Activated T-helper 9 cell treated with anti-CD3 and anti-CD28 coated beads, Interleukin-2, amount 50 U/mL, for 16 hours (primary cell): ENCODE measurements around the gene PAX5.

Source experiments
- DNase-seq: peaks from one replicate; pipeline ENCODE4 v3.0.0-alpha.2; 2020; ENCODE audit warnings: low read depth

Gene PAX5

DNA sequence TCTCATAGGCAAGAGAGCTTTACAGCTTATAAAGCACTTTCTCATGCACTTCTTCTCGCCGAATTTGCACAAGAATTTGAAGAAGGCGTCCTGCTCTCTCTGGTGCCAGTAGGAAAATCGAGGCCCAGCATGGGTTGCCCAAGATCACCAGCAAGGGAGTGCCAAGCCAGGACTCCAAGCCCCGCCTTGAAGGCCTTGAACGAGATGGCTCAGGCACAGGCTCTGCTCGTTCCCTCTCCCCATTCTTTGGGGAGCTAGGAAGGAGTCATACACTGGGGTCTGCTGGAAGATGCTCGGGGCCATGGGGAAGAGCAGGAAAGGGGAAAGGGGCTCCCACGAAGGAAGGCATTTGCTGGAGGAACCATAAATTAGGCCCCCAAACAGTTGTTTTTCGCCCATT is 46.7 kb downstream of the PAX5 start:
- DNase-seq, result no peak

DNA sequence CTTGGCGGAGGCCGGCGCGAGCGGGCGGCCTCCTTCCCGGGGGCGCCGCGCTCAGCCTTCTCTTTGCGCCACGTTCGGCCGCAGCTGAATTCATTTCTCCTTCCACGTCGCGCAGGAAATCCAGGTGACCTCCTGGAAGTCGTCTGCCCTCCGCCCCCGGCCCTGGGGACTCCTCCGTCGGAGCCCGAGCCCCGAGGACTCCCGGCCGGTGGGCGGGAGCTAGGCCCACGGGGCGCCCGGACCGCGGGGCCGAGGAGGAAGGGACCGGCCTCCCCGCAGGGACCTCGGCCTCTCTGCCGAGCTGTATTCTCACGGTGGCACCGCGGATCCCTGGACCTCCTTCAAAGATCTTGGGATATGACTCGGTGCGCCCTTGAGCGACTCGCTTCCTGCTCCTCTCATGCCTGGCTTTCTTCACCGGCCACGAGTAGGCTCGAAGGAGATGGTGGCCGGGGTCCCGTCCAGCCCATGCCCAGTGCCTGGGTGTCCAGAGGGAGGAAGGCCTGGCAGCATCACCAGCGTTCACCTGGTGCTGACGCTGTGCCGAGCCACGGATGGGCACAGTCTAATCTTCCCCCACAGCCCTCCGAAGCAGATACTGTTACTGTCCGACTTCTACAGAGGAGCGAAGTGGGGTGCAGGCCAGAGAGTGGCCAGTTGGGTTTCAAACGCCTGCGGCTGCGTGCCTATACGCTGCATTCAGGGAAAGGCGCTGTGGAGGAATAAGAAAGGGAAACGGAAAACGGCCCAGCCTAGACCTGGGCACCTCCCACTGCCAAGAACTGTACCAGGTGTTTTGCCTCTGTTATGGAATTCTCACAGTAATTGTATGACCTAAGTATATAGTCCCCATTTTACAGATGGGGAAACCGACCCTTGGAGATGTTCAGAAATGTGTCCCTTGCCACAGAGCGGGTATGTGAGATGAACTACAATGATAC is 47.3 kb downstream of the PAX5 start:
- no peak for DNase-seq

DNA sequence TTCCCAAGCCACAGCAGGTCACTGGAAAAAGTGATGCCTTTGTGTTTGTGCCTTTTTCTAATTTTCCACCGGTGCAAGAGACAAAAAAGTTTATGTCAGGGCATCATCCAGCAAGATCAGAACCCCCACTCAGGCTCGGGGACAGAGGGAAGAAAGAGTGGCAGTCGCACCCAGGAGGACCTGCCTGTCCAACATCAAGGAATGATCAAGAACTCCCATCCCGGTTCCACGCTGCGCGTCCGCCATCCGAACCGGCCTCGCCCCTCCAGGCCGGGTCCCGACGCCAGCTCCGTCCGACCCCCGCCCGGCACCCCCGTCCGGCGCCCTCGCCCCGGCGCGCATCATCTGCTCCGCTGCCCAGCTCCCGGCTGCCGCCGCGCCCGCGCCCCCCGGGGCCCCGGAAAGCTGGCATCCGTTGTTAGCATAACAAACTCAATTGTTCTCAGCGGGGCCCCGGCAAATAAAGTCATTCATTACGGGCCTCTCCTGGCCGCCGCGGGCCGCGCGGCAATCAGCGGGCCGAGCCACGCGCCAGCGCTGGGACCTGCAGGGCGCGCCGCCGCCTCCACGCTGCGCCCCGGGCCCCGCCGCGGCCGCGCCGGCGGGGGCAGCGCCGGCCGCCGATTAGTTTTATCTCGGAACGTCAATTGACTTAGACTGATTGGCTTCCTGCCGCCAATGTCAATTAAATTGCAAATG is 48.1 kb downstream of the PAX5 start:
- no peak for DNase-seq

DNA sequence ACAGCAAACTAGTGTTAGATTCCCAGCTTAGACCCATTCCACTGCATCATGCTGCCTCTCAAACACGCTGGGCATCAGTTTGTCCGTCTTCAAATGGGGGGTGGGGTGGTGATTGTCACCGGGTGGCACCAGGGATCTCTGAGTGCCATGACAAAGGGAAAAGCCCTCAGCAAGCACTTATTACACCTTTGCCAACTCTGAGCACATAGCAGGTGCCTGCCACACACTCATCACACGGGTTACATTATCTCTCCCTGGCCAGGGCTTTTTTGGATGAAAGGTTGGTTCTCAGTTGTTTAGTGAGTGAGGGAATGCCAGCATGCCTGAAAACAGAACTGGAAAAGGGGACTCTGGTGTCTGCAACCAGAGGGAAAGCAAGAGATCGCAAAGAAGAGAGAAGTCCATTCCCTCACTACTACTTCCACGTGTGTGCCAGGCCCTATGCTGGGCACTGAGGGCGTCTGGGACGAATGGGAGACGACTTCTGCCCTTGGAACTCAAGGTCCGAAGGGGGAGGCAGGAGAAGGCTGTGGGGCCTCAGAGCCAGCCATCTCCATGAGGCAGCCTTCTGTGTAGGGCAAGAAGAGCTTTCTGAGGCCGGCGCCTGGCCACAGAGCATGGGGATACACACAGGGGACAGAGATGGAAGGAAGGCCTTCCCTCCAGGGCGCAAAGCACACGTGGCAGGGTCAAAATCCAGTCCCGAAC is 48.9 kb downstream of the PAX5 start:
- no peak for DNase-seq

DNA sequence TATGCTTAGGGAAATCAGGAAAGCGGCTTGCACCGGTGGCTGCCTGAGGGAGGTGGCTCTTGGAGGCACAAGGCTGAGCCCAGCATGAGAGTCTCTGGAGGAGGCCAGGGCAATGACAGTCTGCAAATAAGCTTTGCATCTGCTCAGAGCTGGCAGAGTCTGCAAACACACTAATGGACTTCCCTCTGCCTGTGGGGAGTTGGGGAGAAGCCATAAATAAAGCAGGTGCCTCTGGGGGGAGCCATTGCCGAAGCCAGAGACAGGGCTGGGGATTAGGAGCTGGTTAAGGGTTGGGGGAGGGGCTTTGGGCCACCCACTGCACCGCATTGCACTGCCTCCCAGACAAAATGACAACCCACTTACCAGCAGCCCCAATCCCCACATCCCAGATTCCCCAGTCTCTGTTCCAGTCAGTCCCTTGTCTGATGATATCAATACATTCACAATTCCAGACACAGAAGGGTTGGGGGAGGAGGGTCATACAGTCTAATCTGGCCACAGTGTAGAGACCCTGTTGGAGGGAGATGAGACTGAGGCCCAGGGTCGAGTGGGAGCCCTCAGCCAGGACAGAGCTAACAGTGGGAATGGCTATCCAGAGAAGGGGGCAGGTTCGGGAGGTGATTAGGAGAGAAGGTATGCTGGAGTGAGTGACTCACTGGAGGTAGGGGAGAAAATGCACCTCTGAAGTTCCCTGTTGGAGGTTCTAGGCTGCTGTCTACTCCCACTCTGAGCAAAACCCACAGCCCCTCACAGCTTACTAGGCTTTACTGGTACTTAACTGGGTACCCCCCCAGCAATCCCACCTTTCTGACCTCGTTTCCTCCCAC is 53.7 kb downstream of the PAX5 start:
- no peak for DNase-seq

DNA sequence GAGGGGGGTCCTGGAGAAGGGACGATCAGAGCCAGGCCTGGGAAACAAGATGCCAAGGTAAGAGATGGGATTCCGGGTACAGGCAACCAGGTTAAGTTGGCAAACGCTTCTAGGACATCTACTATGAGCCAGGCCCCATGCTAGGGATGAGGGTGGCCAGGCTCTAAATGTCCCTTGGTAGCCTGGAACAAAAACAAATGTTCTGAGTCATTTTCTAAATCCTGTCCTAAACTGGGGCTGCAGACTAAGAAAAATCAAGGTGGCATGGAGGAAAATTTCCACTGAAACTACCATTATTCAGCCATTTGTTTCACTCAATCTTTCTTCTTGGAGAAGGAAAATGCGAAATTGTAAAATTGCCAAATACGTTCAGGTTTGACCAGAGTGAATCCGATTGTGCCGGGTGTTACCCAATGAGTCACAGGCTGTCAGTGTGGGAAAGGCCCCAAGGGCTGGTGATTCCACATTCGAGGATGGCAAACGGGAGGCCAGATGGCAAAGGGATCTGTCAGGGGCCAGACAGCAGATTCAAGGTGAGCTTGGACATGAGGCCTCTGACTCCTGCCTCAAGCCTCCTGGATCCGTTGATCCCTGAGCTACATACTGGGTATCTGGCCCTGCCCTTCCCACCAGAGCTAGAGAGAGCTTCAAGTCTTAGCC is 57.6 kb downstream of the PAX5 start:
- DNase-seq, result no peak

DNA sequence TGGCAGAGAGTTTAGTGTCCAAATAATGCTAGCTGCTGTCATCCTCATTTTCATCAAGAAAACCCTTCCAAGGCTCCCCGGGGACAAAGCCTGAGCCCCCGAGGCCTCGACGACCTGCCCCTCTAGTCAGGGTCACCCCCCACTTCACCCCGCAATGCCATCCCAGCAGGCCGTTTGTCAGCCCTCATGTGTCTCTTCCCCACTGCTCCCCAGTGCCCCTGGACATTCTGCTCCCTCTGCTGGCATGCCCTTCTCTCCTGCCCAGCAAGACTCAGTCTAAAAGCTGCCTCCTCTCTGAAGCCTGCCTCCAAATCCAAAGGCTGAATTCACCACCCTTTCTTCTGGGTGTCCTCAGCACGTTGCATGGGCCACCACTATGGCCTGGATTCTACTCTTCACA is 59.3 kb downstream of the PAX5 start:
- no peak for DNase-seq

DNA sequence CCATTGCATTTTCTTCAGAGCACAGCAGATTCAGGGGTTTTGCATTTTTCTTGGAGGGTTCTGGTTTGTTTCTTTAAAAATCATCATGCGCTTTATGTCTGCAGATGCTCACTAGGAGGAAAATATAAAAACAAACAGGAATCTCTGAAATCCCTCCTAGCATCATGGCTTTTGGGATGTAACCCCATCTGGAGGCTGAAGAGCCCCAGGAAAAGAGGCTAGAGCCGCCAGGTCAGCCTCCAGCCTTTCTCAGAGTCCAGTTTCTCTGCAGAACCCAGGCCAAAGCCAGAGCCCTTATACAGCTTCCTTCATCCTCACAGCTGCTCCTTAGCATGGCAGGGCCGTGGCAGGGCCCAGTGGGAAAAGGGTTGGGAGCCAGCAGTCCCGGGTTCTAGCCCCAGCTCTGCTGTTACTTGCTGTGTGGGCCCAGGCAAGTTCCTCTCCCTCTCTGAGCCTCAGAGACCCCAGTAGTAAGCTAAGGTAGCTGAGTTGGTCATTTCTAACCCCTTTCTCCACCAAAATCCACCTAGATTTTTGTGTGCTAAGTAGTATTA is 62.1 kb downstream of the PAX5 start:
- DNase-seq, result no peak

DNA sequence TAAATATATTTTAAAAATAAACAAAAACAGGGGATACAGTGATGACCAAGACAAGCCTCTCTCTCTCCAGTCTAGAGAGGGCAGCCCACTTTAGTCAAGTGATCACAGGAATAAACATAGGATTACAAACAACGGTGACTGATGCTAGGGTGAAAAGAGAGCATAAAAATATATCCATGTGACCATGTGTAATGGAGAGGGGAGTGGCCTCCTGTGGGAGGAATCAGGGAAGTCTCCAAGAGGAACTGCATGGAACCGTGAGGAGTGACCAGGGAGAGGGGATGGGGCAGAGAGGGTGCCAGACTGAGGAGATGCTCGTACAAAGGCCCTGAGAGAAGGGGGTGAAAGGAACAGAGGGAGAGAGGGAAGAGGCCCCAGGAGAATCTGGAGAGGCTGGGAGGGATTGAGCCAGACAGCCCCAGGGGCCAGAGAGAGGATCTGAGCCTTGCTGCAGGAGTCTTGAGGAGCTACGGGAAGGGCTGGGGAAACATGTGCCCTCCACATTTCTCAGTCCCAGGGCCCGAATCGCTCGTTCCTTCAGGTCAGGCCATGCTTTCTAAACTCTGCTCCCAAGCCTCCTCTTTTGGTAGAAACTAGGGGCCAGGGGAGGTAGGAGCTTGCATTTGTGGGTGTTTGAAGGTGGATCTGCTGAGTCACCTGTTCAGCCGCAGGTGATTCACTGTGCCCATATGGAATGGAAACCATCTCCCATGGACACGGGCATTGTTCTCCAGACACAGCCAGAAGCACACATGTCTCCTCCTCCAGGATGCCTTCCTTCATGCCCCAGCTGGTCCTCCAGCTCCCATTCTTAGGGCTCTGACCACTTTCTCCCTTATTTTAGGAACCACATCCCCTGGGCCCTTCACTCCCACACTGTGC is 63.8 kb downstream of the PAX5 start:
- DNase-seq, result no peak

DNA sequence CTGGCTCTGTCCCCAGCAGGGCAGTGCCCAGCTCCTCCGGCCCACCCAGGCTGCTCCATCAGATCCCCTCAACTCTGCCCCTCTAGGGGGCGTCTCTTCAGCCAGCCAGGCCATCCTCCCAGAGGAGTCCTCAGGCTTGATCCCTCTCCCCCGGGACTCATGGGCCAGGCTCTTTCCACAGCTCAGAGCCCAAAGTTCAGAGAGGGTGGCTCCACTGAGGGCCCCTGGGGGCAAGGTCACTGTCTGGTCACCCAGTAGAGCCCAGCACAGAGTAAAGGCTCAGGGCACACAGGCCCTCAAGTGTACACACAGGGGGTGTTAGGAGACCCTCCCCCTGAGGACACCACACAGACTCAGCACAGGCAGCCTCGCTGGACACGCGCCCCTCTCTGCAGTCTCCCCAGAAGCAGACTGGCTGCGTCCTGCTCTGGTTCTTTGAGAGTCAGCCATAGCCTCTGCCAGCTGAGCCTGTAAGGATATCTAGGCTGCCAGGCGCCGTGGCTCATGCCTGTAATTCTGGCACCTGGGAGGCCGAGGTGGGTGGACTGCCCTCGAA is 64.8 kb downstream of the PAX5 start:
- no peak for DNase-seq

DNA sequence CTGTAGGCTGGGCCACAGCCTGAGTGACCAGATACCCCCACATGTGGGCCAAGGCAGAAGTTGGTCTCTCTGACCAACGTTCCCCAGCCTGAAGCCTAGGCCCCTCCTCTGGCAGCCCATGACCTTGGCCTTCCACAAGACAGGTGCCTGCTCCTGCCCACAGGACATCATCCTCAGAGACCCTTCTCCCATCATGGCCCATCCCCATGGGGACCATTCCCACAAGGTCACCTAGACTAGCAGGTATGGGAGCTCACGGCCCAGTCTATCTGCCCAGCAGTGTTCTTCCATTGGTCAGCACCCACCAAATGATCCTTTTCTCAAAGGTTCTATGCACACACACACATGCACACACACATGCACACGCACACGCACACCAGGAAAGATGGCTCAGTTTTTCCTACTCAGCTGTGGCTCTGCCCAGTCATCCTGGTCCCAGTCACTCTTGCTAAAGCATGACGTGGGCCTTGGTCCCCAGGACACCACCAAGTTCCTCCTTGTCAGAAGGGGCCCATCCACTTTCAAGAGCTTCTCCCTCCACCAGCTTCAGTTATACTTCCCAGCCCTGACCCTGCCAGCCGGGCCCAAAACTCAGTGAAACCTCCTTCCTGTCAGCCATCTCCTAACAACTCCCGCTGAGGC is 65.4 kb downstream of the PAX5 start:
- no peak for DNase-seq

DNA sequence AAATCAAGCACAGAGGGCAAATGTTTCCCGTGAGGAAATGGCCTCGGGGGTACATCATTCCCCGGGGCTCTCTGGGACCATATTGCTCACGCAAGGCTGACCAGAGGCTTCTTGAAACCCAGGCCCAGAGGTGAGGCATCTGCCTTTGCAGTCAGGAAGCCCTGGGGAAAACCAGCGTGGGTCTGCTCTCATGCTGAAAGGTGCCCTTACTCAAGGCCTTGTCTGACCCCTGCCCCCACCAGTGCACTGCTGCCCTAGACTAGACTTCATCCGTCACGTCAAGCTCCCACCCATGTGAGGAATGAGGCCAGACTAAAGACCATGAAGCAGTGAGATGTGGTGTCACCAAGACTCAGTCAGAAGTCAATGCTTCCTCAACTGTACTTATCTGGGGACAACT is 66.1 kb downstream of the PAX5 start:
- no peak for DNase-seq

DNA sequence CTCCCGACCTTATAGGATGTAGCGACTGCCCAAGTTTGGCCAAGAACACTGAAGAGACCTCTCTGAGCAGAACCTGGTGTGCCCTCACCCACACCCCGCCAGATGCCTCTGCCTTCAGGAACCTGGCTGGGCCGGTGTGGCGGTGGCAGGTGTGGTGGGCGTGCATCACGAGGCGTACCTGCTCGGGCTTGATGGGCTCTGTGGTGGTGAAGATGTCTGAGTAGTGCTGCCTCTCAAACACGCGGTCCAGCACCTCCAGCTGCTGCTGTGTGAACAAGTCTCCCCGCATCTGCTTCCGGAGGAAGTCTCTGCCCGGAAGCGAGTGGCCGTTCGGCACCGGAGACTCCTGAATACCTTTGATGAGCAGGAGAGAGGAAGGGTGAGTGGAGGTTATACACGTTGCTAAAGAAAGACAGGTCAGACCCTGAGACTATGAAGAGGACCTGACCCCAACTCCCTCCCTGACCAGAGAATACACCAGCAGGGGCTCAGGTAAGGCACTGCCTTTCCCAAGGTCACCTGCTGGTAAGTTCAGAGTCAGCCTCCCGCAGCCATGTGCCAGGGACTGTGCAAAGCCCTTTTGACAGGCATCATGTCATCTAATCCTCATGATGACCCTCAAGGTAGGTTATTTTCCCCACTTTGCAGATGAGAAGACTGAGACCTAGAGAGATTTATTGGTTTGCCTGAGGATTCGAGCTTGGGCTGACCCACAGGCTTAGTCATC is 67.5 kb downstream of the PAX5 start:
- no peak for DNase-seq

DNA sequence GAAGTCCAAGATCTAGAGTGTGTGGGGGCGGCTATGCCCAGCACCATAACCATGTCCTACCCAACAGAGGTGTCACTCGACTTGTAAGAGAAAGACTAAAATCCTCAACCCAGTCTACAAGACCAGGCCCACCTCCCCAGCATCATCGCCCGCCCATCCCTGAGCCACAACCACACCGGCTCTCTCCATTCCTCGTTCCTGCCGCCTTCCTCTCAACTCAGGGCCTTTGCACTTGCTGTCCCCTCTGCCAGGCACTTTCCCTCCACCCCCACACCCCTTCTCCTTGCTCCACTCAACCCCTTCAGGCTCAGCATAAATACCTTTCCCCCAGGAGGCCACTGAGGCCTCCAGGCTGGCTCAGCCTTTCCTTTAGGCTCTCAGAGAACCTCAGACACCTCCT is 69.3 kb downstream of the PAX5 start:
- DNase-seq, result no peak

DNA sequence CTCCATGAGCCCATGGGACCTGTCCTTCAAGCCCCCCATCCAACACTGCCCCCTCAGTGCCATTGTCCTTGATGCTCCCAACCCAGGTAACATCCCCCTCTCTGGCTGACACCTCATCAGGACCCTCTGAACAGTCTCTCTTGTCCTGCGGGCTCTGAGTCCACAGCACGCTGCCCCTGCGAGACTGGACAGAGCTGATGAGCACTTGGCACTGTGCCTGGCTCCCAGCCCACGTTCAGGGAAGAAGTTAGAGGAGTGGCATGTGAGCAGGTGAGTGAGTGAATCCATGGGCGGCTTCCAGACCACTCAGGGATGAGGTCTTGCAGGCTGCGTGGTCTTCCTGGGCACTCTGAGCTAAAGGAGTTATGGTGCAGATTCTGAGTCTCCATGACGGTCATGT is 70.7 kb downstream of the PAX5 start:
- no peak for DNase-seq

DNA sequence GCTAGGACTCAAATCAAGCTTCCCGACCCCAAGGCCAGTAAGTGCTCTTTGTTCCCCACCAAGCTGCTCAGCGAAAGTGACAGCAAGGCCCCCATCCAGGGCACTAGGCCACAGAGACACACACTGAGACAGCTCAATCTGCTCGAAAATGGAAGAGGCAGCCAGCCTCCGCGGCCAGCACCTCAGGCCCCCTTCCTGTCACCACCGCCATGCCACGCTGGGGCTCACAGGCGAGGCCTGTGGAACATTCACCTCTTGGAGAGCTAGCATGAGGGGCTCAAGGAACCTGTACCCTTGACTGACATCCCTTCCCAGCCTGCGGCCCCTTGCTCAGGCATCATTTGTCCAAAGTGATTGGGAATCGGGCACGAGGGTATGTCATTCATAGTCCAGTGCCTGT is 71.4 kb downstream of the PAX5 start:
- no peak for DNase-seq

DNA sequence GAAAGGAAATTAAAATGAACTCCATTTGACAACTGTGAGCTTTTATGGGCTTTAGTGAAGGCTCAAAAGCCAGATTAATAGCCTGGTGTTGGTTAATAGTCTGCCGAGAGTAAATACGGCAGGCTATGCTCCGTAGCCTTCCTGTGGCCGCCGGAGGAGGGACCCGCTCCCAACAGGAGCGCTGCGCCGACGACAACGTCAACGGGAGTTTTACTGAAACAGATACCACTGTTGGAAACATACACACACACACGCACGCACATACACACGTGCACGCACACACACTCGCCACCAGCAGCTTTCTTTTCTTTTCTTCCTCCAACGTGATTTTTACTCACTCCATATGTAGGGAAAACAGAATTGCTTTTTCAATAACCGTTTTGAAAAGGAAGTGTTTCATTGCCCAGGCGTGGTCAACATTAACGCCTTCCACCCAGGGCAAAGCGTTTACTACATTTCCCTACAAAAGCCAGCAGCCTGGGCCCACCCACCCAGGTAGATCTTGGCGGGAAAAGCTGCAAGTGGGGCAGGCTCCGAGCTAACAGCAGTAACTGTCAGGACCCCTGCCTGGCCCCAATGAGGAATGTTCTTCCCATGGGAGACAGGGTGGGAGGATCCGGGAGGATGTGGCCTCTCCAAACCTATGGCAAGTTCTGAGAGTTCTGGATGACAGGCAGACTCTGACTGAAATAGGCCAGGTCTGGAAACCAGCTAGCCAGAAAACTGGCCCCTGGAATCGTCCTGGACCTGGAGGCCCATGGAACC is 72.3 kb downstream of the PAX5 start:
- DNase-seq, result no peak

DNA sequence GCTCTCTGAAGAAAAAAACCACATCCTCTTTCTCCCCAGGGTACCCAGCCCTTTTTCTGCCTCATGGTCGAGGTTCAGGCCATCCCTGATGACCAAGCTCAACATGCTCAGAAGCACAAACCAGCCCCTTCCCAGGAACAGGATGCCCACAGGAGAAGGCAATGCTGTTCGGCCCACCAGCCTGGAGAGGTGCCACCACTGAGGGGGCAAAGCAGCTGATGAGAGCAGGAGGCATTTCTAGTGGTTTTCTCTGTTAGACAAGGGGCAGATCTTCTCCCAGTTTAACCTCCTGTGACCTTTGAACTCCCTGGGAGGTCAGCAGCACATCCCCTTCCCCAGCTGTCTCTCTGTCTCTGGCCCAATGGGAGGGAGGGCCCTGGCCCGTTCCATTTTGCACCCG is 73.0 kb downstream of the PAX5 start:
- no peak for DNase-seq
